Right lobe of liver (tissue), 6 donors: ENCODE measurements around the gene RBM8A. TPM values are rescaled to one million over a fixed set of nuclear protein-coding genes. Genes with fewer than 3 reads are reported as not detected.

ENCODE experiments used
- ATAC-seq, 4 donors: fragments of 200-7000 bp; cut with Tn5 transposase; one replicate each; pipeline ENCODE4 v1.9.1; 2020; ENCODE audit warnings: mild to moderate bottlenecking in 4 of 4, moderate library complexity in 4 of 4
- DNase-seq, 3 donors: peaks; one replicate each; pipeline ENCODE4 v3.0.0-alpha.2; 2020
- H3K27ac ChIP-seq, 3 donors: fragments of 200-600 bp; one replicate each; pipeline ENCODE4 v1.8.0; 2022
- H3K27me3 ChIP-seq, 2 donors: fragments of 200-600 bp; one replicate each; pipeline ENCODE4 v1.8.0; 2022
- H3K36me3 ChIP-seq, 4 donors: fragments of 200-600 bp; sonication (generic) in 1 of 4; one replicate each; pipeline versions ENCODE4 v1.5.1 to v1.8.0; 2017 to 2022; ENCODE audit warnings: control low read depth in 1 of 4
- H3K4me1 ChIP-seq, 4 donors: fragments of 200-600 bp; sonication (generic) in 1 of 4; one replicate each; pipeline versions ENCODE4 v1.5.1 to v1.8.0; 2017 to 2022; ENCODE audit warnings: control low read depth in 1 of 4
- H3K4me3 ChIP-seq, 3 donors: fragments of 200-600 bp; one replicate each; pipeline ENCODE4 v1.8.0; 2022
- H3K9me3 ChIP-seq, 4 donors: fragments of 200-600 bp; sonication (generic) in 1 of 4; one replicate each; pipeline versions ENCODE4 v1.5.1 to v1.8.0; 2017 to 2022; ENCODE audit warnings: control low read depth in 1 of 4
- POLR2A ChIP-seq: fragments of 450-650 bp; IDR thresholded peaks from one replicate; pipeline ENCODE4 v1.6.1; 2017; ENCODE audit warnings: antibody characterized with exemption, mild to moderate bottlenecking
- WGBS: methylation state at CpG from one replicate; pipeline ENCODE4 v1.1.6; 2018; ENCODE audit warnings: low coverage, low lambda C conversion rate; ENCODE audit not compliant: insufficient coverage; ENCODE audit errors: missing lambda C conversion rate; 5-methylcytosine and 5-hydroxymethylcytosine counted together
- intact Hi-C, 2 donors: fragments of 100-400 bp; cut with DNase I; formaldehyde crosslinking; loops; one replicate each; pipeline versions ENCODE4 v1.11.2 to v1.14.1; 2022
- total RNA-seq, 6 experiments: library from RNA; depleted of rRNA in 2 of 6; stranded (reverse); fragments of >200 nt in 2 of 6; fragmentation: NEBNext Ultra II Directional in 3 of 6; extraction: Animal tissue kit (Norgen Biotek cat#: 25700) in 3 of 6; gene quantifications; one replicate each; pipeline versions ENCODE4 v1.1.0 to v1.2.4, GENCODE V29; 2016 to 2023
- TF ChIP-seq, protein P1 (sequence below), 4 donors: fragments of 200-600 bp in 3 of 4; fragments of 450-650 bp in 1 of 4; IDR thresholded peaks; one replicate each; pipeline versions ENCODE4 v1.5.1 to v1.8.0; 2016 to 2022; ENCODE audit warnings: antibody characterized with exemption in 4 of 4, mild to moderate bottlenecking in 2 of 4
- donor health status: DM: no; HTN: yes; CAD: no.
- donor health status: DM: no; HTN: no; CAD: no.
- donor health status: DM: no; HTN: no; CAD: no.
- donor health status: DM: no; HTN: yes; CAD: no.
- donor health status: DM: no; HTN: yes; CAD: no.

The RBM8A gene
- total RNA-seq, 6 experiments from 2014 or later, result 41.1 to 68.4 (median 56.3) TPM

DNA sequence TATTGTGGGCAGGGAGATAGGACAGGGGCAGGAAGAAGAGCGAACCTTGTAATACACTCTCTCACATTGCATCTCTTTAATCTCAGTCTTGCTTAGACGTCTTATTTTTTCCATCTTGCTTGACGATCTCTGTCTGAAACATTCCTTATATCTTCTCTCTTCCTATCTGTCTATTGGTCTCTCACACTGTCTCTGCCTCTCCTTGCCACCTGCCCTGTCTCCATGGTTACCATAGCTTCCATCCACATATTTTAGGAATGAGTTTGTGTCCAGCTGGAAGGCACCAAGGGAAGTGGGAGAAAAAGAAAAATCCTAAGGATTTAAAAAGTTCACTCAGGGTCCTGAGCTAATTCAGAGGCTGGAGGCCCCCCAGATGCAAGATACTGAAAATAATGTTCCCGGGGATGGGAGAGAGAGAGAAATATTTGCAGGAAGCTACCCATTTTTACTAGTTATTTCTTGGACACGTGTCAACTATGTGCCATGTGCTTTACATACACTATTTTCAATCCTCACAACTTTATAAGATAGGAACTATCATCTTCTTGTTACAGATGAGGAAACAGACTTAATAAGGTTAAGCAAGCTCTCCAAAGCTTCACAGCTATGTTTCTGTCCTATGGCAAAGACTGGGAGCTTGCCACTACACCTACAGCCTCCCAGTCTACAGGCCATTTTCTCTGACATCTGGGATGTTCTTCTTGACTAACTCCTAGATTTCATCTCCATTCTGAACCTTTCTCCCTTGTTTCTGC lies 36.2 kb upstream of the RBM8A start:
- peak overlapping the region; percentile 62 to 74 (median 63) for H3K4me3 ChIP-seq
- no peaks in the 10 kb centered on the region for H3K9me3 ChIP-seq
- no peak for DNase-seq
- ATAC-seq, result no peak
- peak overlapping the region; percentile 59 to 79 (median 74) for H3K27ac ChIP-seq
- TF ChIP-seq, protein P1, sequence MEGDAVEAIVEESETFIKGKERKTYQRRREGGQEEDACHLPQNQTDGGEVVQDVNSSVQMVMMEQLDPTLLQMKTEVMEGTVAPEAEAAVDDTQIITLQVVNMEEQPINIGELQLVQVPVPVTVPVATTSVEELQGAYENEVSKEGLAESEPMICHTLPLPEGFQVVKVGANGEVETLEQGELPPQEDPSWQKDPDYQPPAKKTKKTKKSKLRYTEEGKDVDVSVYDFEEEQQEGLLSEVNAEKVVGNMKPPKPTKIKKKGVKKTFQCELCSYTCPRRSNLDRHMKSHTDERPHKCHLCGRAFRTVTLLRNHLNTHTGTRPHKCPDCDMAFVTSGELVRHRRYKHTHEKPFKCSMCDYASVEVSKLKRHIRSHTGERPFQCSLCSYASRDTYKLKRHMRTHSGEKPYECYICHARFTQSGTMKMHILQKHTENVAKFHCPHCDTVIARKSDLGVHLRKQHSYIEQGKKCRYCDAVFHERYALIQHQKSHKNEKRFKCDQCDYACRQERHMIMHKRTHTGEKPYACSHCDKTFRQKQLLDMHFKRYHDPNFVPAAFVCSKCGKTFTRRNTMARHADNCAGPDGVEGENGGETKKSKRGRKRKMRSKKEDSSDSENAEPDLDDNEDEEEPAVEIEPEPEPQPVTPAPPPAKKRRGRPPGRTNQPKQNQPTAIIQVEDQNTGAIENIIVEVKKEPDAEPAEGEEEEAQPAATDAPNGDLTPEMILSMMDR (IDR thresholded peaks at IDR 0.05), result no peak
- no peak for TF ChIP-seq POLR2A
- no peaks in the 10 kb centered on the region for H3K36me3 ChIP-seq
- peaks cover 0 to 32% (median 8%) of the 10 kb centered on the region in 4 donors for H3K4me1 ChIP-seq
- intact Hi-C loops, result no loop called here
- H3K27me3 ChIP-seq, result no peaks in the 10 kb centered on the region
- 58% methylated on average over 5 of the region's 5 CpGs for WGBS

DNA sequence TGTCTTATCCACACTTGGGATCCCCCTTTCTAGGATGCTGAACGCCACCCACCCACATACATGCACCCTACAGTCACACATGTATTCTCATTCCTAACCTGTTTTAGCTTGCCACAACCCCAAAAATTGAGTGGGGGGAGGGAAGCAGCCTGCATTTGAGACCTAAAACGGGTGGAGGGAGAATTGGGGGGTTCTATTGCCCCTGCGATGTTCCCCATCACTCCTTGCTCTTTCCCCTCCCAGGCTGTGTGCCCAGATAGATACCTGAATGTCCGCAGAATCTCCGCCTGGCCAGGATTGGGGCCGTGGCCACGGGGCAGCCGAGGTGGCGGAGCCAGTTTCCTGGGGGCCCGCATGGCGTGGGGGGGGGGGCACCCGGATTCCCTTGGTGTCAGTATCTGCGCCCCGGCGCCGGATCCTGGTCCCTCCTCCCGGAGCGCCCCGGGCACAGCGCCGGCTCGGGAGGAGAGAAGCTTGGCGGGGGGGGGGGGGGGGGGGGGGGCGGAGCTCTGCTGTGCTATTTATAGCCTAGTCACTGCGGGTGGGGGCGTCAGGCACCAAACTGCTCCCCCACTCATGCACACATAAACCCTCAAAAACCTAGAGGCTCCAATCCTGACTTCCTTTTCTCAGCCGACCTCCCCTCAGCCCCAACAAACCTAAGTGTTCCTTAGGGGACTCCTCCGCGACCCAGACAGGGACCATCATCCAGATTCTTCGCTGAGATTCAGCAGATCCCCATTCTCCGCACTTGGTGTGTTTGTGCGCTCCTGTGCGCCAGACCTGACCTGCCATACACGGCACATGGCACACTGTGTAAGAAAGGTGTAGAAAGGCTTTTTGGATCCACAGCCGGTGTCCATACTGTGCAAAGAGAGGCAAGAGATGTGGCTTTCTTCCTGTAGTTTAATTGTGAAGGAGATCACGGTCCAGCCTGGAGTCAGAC lies 35.1 kb upstream of the RBM8A start:
- DNase-seq (peak in 2 of 3 donors; percentile 48 to 59), ATAC-seq (no peak)
- TF ChIP-seq POLR2A, result no peak
- TF ChIP-seq, protein P1 (IDR thresholded peaks at IDR 0.05), result no peak
- Histone ChIP-seq H3K27ac (no peak overlapping the region), H3K36me3 (no peaks in the 10 kb centered on the region), H3K9me3 (no peaks in the 10 kb centered on the region), H3K4me3 (peak overlapping the region; percentile 20 to 67 (median 55)), H3K4me1 (peaks cover 0 to 36% (median 10%) of the 10 kb centered on the region in 4 donors), H3K27me3 (no peaks in the 10 kb centered on the region)
- intact Hi-C loops, result no loop called here
- WGBS, result 29% methylated on average over 16 of the region's 36 CpGs

DNA sequence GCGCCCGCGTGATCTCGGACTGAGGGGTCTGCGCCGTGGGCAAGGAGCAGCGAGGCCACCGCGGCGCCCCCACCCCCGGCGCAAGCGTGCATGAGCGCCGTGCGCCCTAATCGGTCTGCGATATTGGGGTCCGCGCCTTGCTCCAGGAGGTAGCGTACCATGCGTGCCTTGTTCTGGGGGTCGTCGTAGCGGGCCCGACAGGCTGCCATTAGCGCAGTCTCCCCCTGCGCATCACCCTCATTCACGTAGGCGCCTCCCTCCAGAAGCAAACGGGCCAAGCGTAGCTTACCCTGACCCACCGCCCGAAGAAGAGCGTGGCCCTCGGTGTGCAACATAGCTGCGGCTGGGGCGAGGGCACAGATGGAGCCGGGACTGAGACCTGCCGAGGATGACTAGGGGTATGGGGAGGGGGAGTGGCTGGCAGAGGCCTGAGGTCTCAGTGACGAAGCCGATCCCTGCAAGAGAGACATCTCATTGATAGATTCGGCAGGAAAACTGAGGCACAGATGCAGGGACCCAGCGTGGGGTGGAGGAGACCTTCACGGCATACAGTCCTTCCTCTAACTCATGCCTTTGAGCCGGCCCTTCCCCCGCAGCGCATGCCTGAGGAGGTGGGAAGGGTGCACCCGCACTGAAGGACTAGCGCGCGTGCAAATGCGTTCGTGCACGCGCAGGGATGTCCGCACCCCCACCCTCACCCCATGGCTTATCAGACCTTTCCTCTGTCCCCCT lies 34.3 kb upstream of the RBM8A start:
- intact Hi-C loops, result no loop called here
- WGBS, result 0% methylated on average over 7 of the region's 57 CpGs
- peaks cover 0 to 40% (median 10%) of the 10 kb centered on the region in 4 donors for H3K4me1 ChIP-seq
- DNase-seq (peak in 1 of 3 donors; percentile 53), ATAC-seq (no peak)
- TF ChIP-seq POLR2A, result no peak
- TF ChIP-seq, protein P1 (IDR thresholded peaks at IDR 0.05), result no peak
- no peaks in the 10 kb centered on the region for H3K27me3 ChIP-seq
- no peaks in the 10 kb centered on the region for H3K9me3 ChIP-seq
- no peaks in the 10 kb centered on the region for H3K36me3 ChIP-seq
- peak overlapping the region in 2 of 3 donors; percentile 77 to 78 for H3K27ac ChIP-seq
- H3K4me3 ChIP-seq, result peak overlapping the region; percentile 55 to 67 (median 64)

DNA sequence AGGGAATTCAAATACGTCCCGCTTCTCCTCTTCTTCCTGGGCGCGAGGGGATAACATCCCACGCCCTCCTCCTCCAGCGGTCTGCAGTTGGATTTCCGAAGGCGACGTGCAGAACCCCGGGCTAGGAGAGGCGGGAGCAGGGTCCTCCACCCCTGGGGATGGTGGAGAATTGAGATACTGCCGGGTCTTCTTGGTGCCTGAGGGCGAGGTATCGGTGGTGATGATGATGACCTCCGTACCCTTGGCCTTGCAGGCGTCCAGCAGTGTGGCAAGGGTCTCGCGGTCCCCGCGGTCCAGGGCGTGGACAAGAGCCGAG lies 33.8 kb upstream of the RBM8A start:
- Histone ChIP-seq H3K27me3 (no peaks in the 10 kb centered on the region), H3K4me3 (peak overlapping the region; percentile 55 to 67 (median 64)), H3K4me1 (peaks cover 0 to 45% (median 11%) of the 10 kb centered on the region in 4 donors), H3K9me3 (no peaks in the 10 kb centered on the region), H3K36me3 (no peaks in the 10 kb centered on the region), H3K27ac (peak overlapping the region; percentile 66 to 78 (median 77))
- no peak for TF ChIP-seq POLR2A
- TF ChIP-seq, protein P1 (IDR thresholded peaks at IDR 0.05), result no peak
- ATAC-seq (no peak), DNase-seq (peak in 1 of 3 donors; percentile 62)
- 0% methylated on average over 3 of the region's 22 CpGs for WGBS
- intact Hi-C loops, result no loop called here
